Stimulated activated CD8-positive, alpha-beta memory T cell treated with anti-CD3 and anti-CD28 coated beads, Interleukin-15, amount 100 ng/mL, for 1 hour (primary cell): ENCODE measurements around the gene ZNF280D.

Experiments
- DNase-seq: peaks from one replicate; pipeline ENCODE4 v3.0.0-alpha.2; 2020; ENCODE audit warnings: low read depth

Gene ZNF280D

GRCh38 chr15:56744701-56745683 is 11.7 kb upstream of the ZNF280D start:
- no peak for DNase-seq

DNA sequence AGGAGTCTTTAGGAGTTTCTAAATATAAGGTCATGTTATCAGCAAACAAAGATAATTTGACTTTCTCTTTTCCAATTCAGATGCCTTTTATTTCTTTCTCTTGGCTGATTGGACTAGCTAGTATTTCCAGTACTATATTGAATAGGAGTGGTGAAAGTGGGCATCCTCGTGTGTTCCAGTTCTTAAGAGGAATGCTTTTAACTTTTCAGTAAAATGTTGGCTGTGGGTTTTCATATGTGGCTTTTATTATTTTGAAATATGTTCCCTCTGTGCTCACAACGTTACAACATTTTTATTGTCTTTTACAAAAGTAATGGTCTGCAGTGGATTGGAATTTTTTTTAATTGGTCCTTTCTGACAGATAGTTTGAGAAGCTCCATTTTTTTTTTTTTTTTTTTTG is 8.2 kb upstream of the ZNF280D start:
- DNase-seq, result no peak

DNA sequence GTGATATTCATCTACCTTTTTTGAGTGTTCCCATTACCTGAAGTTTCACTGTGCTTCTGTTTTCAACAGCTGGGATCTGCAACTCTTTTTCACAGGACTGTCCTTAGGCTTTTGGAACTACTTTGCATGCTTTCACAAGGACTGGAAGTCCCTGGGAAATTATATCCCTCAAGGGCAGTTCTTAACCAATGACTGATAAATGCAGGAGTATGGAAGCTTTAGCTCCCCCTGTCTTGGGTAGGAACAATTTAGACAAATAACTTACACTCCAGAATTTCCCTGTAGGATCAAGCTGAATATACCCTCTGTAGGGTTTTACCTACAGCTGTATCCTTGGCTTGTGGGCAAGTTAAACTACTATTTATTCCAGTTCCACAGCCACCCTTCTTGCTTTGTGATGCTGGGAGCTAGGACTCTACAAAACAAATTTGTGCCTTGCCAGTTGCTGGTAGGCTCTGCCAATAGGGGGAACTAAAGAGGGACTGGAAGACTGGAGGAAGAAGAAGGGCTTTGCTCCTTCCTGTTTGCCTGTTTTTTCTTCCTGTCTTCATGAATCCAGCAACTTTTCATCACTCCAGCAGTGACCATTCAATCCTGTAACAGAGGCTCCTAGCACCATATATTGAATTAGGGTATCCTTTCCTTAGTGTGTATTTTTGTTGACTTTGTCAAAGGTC is 6.8 kb upstream of the ZNF280D start:
- no peak for DNase-seq

DNA sequence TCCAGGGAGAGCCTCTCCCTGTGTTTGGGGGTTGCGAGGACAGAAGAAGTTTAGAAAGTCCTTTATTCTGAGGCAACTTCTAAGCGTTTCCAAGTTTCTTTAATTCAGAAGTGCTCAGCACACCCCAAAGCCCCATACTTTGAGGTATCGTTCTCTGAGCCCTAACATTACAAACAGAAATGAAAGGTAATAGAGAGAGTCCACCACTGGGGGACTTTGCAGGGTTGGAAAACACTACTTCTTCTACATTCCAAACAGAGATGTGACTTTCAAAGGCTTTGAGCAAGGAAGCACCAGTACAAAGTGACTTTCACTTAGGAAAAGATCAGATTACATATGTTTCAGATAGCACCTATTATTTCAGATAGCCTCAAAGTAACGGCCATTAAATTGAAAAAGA is 6.2 kb upstream of the ZNF280D start:
- DNase-seq, result no peak

DNA sequence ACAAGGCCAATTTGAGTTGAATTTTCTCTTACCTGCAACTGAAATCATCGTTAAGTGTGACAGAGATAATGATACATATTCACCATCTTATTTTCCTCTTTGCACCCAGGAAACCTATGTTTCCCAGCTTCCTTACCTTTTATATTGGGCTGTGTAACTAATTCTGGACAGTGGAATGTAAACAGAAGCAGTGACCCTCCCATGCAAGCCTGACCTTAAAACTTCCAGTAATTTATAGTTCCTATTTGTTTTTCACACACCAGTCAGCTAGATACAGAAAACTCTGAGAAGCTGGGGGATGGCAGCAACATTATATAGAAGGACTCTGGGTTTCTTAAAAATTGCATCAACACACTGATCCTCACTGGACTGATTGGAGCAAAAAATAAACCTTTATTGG is 4.5 kb upstream of the ZNF280D start:
- DNase-seq, result no peak

DNA sequence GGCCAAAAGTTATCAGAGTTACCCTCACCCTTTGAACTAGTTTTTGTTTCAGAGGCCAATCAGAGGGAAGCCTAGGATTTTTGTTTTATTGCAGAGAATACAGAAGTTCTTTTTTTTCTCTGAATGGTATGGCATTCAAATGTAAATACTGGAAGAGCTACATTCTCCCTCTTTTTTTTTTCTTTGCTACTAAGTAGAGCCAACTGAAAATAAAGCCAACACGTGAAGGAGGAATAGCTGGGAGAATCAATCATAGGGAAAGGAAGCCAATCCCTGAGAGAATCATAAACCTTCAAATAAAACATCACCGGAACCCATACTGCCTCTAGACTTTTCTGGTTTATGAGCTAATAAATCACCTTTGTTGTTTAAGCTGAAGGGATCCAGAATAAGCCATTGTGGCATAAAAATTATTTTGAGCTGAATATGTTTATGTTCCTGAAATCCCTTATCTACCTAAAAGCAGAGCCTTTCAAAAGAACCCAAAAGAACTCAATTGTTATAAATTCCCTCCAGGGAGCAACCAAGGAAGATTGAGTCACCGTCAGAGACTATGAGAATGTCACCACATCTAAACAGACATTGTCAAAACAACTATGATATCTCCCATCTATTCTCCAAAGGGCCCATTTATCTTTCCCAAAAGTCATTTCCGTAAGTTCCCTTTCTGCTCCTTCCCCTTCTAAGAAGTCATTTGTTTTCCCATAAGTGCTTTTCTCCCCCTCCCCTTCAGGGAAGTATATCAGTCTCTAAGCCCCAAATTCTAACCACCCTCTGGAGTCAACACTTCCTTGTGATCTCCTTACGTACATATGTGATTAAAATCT is 3.8 kb upstream of the ZNF280D start:
- DNase-seq, result no peak

DNA sequence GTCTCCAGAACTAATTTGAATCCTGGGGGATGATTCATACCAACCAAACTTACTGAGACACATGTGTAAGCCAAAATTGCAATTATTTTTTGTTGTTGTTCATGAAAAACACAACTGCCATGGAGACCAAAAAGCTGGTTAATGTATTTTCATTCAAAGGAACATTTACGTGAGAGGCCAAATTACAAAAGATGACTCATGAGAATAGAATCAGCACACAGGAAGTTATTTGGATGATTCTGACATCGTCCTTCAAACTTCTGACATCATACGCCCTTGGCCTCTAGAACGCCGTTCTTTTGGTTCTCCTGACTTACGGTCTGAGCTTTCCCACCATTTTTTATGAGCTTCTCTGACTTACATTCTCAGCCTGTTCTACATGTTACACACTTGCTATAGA is 3.0 kb upstream of the ZNF280D start:
- no peak for DNase-seq

DNA sequence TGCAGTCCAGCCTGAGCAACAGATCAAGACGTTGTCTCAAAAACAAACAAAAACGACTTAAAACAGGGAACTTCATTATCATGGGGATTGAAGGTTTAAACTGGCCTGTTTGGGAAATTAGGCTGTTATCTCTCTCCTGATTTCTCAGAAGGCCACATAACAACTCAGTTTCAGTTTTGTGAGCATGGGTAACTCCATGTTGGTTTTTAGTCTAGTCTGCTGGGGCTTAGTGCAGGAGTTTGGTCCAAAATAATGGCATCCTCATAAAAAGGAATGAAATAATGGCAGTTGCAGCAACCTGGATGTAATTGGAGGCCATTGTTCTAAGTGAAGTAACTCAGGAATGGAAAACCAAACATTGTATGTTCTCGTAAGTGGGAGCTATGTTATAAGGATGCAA is 2.3 kb upstream of the ZNF280D start:
- no peak for DNase-seq

- DNase-seq, result no peak
These were observed 815 bp upstream of the ZNF280D start for GRCh38 chr15:56734013-56734635.

- DNase-seq, result no peak
These were observed 498 bp downstream of the ZNF280D start for GRCh38 chr15:56732886-56733135.

- DNase-seq, result no peak
These were observed 999 bp downstream of the ZNF280D start for GRCh38 chr15:56732135-56732885.

DNA sequence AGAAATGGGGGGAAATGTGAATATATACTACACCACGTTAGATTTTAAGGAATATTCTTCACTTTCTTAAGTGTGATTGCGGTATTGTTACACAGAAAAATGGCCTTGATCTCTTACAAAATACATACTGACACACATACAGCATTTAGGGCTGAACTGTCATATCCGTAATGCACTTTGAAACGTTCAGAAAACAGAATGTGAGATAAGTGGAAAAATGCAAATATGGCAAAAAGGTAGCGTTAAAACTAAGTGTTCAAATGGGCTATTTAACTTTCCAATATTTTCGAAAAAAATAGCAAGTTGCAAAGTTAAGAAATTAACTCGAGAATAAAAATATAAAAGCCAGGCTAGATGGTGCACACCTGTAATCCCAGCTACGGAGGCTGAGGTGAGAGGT is 1.8 kb downstream of the ZNF280D start:
- no peak for DNase-seq

GRCh38 chr15:56729561-56729960 is 3.7 kb downstream of the ZNF280D start:
- DNase-seq, result no peak

DNA sequence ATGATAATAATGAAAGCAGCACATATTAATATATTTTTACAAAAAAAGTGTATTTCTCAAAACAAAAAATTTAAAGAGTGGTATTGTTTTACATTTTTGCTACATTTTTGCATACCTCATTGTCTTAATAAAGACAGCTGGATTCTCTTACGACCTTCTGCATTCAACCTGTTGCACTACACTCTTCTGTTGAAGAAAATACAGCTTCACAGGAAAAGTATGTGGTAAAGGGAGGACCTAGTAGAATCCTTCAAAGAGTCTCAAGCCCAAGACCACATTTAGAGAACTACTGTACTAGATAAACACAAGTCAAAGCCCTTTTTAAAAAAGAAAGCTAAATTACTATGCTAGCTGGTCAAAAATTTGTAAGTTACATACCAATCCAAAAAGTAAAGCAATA is 7.9 kb downstream of the ZNF280D start:
- no peak for DNase-seq

GRCh38 chr15:56724232-56724631 is 9.1 kb downstream of the ZNF280D start:
- DNase-seq, result no peak

GRCh38 chr15:56723787-56724186 is 9.5 kb downstream of the ZNF280D start:
- DNase-seq, result no peak

DNA sequence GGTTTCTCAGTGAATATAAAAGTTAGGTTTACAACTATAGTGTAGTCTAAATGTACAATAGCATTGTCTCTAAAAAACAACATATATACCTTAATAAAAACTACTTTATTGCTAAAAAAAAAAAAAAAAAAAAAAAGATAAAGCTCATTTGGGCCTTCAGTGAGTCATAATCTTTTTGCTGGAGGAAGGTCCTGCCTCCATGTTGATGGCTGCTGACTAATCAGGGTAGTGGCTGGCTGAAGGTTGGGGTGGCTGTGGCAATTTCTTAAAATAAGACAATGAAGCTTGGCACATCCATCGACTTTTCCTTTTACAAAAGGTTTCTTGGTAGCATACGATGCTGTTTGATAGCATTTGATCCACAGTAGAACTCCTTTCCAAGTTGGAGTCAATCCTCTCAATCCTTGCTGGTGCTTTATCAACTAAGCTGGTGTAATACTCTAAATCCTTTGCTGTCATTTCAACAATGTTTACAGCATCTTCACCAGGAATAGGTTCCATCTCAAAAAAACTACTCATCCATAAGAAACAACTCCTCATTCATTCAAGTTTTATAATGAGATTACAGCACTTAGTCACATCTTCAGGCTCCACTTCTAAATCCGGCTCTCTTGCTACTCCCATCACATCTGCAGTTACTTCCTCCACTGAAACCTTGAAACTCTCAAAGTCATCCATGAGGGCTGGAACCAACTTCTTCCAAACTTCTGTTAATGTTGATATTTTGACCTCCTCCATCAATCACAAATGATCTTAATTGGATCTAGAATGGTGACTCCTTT is 13.3 kb downstream of the ZNF280D start:
- DNase-seq, result no peak

- no peak for DNase-seq
These were observed 14.2 kb downstream of the ZNF280D start for GRCh38 chr15:56719021-56719612.

DNA sequence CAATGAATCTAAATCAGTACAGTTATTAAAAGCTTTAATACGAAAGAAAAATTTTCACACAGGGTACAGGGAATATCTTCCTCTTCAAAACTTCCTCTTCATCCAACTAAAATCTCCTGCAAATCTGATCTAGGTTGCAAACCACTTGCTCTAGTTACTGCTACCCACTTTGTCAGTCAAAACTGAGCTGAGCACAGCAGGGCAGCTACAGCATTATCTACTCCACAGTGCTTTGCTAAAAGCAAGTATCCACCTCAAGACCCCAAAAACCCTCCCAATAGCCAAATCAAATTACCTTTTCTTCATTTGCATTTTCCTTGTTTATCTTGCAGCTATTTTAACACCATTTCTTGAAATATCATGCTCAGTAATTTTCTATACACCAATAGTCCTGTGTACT is 14.7 kb downstream of the ZNF280D start:
- no peak for DNase-seq

DNA sequence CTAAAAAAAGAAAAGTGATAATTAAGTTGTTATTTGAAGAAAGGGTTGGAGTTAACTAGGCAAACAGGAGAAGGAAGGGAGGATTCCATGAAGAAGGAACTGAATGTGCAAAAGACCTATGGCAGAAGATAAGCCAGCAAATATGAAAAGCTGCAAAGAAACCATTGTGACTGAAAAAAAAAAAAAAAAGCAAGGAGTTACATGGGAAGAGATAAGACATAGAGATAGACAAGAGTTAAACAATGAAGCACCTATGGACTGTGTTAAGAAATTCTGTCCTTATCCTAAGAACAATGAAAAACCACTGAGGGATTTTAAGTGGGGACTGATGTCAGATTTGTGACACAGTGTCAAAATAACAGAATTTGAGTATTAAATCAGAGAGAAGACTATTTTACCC is 17.0 kb downstream of the ZNF280D start:
- no peak for DNase-seq
